ENCODE results near the gene P3H2.
A peak's percentile ranks its signal among the peaks of the same experiment; 100 is the strongest.

Gene P3H2

DNA sequence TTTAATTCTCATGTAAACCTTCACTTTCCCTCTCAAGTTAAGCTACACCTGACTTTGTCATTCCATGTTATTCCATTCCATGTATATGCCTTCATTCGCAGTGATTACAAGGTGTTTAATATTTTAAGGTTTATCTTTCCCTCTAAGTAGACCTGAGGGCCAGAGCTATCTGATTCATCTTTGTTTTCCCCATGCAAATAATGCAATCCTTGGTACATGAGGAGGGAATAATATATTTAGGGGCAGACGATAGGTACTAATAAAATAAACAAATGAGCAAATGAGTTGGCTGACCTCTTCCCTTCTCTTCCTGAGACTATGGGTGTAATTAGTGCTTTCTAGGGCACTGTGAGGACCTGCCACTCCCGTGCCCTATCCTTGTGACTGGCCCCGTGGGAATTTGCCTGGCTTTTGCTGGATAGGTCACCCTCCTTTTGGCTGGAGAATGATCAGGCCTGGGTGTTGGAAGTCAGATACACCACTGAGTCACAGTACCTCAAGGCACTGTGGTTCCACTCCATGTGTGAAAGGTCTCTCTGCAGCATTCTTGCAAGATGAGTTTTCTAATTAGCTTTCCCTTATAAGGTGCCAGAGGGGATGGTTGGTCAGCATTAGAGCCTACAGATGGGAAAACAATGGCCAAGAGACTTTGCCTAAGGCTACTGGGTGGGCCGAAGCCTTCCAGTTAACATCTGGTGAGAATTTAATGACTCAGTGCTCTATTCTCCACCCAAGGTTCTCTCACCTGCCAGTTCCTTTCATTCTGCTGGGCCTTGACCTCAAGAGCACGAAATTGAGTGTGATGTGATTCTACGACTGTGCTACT, 183.2 kb downstream of the P3H2 start:
- no peak for DNase-seq

DNA sequence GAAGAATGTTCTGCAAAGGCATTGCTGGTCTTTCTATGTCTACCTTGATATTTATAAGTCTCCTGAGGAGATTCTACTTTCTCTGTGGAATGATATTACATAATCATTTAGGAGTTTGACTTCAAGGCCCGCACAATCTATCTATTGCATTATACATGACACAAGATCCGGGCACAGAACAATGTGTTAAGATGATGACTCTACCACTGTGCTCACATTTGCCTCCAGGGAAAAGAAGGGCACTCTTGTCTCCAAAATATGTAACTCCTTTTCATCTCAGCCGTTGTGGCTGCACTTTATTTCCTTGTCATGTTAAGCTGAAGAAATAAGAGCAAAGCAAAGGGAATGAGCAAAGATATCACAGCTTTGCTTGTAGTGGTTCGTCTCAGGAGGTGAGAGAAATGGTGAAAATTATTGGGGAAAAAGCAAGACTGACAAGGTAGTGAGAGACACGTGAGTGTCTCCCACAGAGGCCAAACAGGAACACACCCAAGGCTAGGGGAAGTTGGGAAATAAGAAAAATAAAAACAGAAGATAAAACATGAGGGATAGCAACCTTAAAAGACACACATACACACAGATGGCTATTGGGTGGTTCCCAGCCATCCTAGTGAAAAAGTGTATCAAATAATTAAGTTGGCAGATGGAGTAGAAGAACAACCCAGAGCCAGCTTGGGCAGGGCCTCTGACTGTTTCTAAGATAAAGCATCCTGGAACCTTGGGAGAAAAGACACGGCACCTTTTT, 184.3 kb downstream of the P3H2 start:
- DNase-seq, result no peak

DNA sequence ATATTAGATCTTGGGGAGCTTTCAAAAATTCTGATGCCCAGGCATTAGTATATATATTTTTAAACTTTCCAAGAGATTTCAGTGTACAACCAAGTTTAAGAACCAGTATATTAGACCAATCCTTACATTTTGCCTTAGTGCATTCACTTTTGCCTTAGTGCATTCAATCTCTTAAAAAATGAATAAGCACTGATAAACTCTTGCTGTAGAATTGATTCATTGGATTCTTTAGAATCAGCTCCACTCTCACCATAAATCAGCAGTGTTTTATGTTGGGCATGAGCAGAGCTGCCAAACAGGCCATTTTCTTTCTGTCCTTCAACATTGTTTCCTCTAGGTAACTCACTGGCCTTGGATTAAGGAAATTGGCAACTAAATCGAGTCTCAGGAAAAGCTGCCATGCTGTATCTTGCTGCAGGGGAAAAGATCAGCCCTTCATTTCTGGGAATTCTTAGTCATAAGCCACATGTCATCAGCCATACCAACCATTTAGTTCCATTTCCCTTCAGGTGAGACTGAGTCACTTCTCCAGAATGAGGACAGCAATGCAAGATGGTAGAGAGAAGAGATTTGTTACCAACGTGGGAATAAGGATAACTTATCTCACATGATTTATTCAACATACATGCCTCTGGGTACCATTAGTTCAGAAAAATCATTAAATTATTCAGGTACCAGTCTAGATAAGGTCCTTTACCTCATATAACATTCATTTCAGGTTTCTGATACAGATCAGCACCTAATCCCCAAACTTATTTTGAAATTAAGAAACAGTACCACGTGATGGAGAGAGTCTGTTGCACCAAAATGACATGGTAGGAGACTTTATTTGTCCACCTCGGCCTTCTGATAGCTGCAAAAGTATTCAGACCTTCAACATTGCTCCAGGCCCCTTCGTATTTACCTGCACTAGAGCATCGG, 192.5 kb downstream of the P3H2 start:
- DNase-seq, result peak; percentile 2

DNA sequence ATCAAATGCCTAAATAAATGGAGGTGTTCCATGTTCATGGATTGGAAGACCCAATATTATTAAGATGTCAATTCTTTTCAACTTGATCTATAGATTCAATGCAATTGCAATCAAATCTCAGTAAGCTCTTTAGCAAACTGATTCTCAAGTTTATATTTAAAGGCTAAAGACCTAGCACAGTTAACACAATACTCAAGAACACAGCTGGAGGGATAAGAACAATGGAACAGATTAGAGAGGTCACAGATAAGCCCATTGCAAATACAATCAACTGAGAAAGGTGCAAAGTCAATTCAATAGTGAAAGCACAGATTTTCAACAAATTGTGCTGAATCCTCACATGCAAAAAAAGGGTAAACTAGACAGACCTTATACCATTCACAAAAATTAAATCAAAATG, 198.9 kb downstream of the P3H2 start:
- DNase-seq, result no peak

DNA sequence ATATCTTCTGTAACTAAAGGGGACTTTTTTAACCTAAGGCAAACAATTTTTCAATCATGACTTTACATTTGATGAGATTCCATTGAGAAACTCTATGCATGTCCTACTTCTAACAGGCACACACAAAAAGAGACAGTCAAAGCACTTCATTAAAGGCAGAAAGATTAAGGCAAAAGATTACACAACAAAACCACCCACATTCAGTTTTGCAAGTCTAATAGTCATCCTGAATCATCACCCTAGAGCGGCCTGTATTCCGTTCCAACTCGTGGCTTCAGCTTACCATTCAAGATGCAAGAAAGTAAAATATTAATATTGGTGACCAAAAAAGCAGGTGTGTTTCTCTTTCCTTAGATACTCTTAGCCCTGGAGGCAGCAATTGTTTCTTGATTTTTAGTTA, 205.9 kb downstream of the P3H2 start:
- peak; percentile 10 for DNase-seq

DNA sequence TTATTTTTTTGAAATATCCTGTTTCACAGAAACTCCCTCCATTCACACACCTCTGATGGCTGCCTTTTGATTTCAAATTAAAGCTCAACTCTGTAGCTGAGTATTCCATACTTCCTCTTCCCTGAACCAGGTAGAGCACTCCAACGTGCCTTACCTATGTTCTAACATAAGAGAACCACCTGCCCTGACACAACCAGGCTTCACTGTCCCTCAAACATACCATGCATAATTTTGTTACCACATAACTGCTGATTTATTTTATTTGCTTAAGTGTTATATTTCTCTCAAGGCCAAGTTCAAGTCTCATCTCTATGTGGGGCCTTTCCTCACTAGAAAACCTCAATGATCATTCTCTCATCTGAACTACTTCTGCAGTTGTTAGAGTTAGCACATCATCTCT, 209.7 kb downstream of the P3H2 start:
- no peak for DNase-seq

DNA sequence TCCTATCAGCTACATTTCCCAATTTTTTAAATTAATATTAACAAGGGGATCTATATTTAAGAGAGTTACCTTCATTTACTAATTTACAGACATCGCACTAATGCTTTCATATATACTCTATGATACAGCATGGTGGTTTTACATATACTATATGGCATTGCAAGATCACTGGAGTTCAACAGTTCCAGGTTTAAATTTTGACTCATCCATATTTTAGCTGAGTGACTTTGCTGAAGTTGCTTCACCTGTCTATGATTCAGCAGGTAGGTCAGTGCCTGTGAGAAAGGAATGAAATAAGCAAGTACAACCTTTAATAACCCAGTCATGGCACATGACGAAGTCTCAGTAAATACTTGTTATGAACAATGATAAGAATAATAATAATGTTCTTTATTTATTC, 211.1 kb downstream of the P3H2 start:
- no peak for DNase-seq

DNA sequence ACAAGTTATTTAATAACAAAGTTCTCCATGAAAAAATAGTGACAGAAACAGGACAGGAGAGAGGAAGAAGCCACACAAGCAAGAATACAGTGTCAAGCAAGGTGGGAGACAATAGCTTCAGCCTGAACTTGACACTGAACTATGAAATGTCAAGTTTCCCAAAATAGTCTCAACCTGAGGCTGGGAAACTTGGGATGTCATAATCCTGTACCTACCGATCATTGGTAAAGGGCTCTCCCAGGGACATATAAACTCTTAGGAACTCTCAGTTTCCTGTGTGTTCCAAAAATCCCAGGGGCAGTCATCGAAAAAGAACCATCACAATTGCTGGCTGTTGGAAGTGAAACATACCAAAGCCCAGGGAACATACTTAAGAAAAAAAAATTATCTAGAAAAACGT, 211.6 kb downstream of the P3H2 start:
- no peak for DNase-seq

DNA sequence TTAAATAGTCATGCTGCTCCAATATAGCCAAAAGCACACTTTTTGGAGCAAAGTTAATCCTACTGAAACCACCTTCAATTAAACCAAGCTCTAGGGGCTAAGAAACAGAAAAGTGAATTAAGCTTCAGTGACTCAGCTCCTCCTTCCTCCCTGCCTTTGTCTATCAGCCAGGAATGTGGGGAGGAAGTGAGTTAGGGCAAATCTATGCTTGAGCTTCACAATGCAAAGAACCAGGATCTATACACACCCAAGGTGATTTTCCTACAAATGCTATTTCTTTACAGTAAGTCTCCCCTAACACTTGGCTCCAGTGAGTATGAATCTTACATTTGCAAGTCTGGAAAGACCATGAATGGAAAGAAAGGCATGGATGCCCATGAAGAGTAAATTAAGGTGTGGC, 212.1 kb downstream of the P3H2 start:
- no peak for DNase-seq

DNA sequence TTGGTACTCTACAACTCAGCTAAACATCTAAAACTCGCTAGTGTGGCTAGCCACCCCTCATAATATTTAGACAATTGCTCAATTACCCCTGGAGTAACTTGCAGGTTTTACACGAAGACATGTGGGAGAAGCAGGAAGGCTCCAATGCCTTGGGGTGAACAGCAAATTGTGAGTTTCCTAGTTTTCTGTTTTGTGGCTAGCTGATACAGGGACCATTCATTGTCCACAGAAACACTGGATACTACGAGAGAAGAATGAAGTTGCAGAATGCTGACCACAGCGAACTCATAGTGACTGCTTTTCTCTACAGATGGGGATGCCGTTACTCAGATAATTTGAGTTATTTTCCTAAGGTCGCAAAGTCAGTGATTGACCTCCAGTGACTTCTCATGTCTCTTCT, 212.9 kb downstream of the P3H2 start:
- no peak for DNase-seq

All from OCI-M1 (cell line).